Heart left ventricle (tissue), 16 donors: Measurements from ENCODE around the gene TPM3. TPM values are rescaled to one million over a fixed set of nuclear protein-coding genes. Genes with fewer than 3 reads are reported as not detected.
"Not testable (repeated sequence)": the region's sequence is repeated elsewhere in the genome, so short reads cannot be mapped to it uniquely, and the experiment has no call there.

Experiments used
- ATAC-seq, 4 donors: fragments of 200-7000 bp; cut with Tn5 transposase; one replicate each; pipeline ENCODE4 v1.9.1; 2020 to 2022; ENCODE audit warnings: moderate library complexity in 4 of 4, mild to moderate bottlenecking in 3 of 4, moderate number of reproducible peaks in 1 of 4
- DNase-seq, 5 donors: peaks; one replicate each; pipeline ENCODE4 v3.0.0-alpha.2; 2020
- H3K27ac ChIP-seq, 12 donors: fragments of 200-600 bp; sonication (generic) in 4 of 12; one replicate each; pipeline versions ENCODE4 v1.5.0 to v1.8.0; 2016 to 2022; ENCODE audit warnings: mild to moderate bottlenecking in 2 of 12
- H3K27me3 ChIP-seq, 9 donors: fragments of 200-600 bp; sonication (generic) in 2 of 9; one replicate each; pipeline versions ENCODE4 v1.5.1 to v1.8.0; 2016 to 2022; ENCODE audit warnings: mild to moderate bottlenecking in 3 of 9
- H3K36me3 ChIP-seq, 9 donors: fragments of 200-600 bp; sonication (generic) in 2 of 9; one replicate each; pipeline versions ENCODE4 v1.5.0 to v1.8.0; 2018 to 2022; ENCODE audit warnings: mild to moderate bottlenecking in 2 of 9
- H3K4me1 ChIP-seq, 12 donors: fragments of 200-600 bp; sonication (generic) in 4 of 12; one replicate each; pipeline versions ENCODE4 v1.5.0 to v1.8.0; 2016 to 2022; ENCODE audit warnings: mild to moderate bottlenecking in 3 of 12
- H3K4me3 ChIP-seq, 12 donors: fragments of 200-600 bp; sonication (generic) in 4 of 12; one replicate each; pipeline versions ENCODE4 v1.5.0 to v1.8.0; 2017 to 2022; ENCODE audit warnings: mild to moderate bottlenecking in 9 of 12, moderate library complexity in 4 of 12
- H3K9me3 ChIP-seq, 12 donors: fragments of 200-600 bp; sonication (generic) in 4 of 12; one replicate each; pipeline versions ENCODE4 v1.5.0 to v1.8.0; 2016 to 2022; ENCODE audit warnings: mild to moderate bottlenecking in 1 of 12
- CTCF ChIP-seq, 12 donors: fragments of 200-600 bp; sonication (generic) in 4 of 12; IDR thresholded peaks; one replicate each; pipeline versions ENCODE4 v1.5.0 to v1.8.0; 2018 to 2022; ENCODE audit warnings: antibody characterized with exemption in 12 of 12, mild to moderate bottlenecking in 5 of 12
- POLR2A ChIP-seq, 2 donors: fragments of 450-650 bp; IDR thresholded peaks; one replicate each; pipeline ENCODE4 v1.6.1; 2017; ENCODE audit warnings: antibody characterized with exemption in 2 of 2, mild to moderate bottlenecking in 2 of 2, moderate library complexity in 2 of 2
- WGBS, 4 donors: extraction: QIAGEN DNeasy Blood & Tissue Kit in 2 of 4; methylation state at CpG; one replicate each; pipeline versions ENCODE4 v1.1.5 to v1.1.7; 2013 to 2018; 5-methylcytosine and 5-hydroxymethylcytosine counted together
- intact Hi-C, 10 donors: fragments of 100-400 bp; cut with DNase I; formaldehyde crosslinking; loops; one replicate each; pipeline versions ENCODE4 v1.11.1 to v1.14.2; 2022
- polyA plus RNA-seq, 2 donors: library from polyadenylated mRNA; stranded (reverse); fragments of 200-250 nt; gene quantifications; one replicate each; pipeline ENCODE4 v1.2.3, GENCODE V29; 2013
- total RNA-seq, 9 donors: library from RNA; depleted of rRNA in 2 of 9; stranded (reverse); fragments of >200 nt in 2 of 9; fragmentation: NEBNext Ultra II Directional in 3 of 9; extraction: Animal tissue kit (Norgen Biotek cat#: 25700) in 3 of 9; gene quantifications; one replicate each; pipeline versions ENCODE4 v1.1.0 to v1.2.4, GENCODE V29; 2016 to 2023
- donor health status: ischemic (EF 13 %, LVEDD 7.1; RV severe dilation, severe dysfunction).
- donor health status: healthy with polysubstance abuse.
- donor health status: DM: no; HTN: yes; CAD: no.
- donor health status: DM: no; HTN: no; CAD: no.
- donor health status: ischemic (EF 25% LVEDD 6.9; RV normal size, moderate dysfunction).
- donor health status: ischemic (EF 25% LVEDD 5.7; RV mildly dilated, moderate dysfunction).
- donor health status: healthy.
- donor health status: DM: yes; HTN: yes; CAD: no.
- donor health status: ischemic (EF 35%, LVEDD 5.7; RV mildly dilated, moderate dysfunction).
- donor health status: nonischemic (EF 11% LVEDD 7.7; RV severe dilation, severe dysfunction).
- donor health status: DM: yes; HTN: yes; CAD: no.
- donor health status: PGD.
- donor health status: ischemic (EF 29% LVEDD 5.4; RV normal size, mild dysfunction).
- donor health status: nonischemic (EF 23%, LVEDD 6.1; RV moderate dilation, normal function).

The TPM3 gene
- total and polyA plus RNA-seq, 11 donors: 76.5 to 259 (median 120) TPM

- no peak overlapping the region for H3K4me3 ChIP-seq
- peaks cover 2 to 100% (median 95%) of the 10 kb centered on the region in 9 donors for H3K36me3 ChIP-seq
- intact Hi-C loops: no loop called here
- H3K27me3 ChIP-seq: no peaks in the 10 kb centered on the region
- ATAC-seq (no peak), DNase-seq (no peak)
- H3K27ac ChIP-seq: no peak overlapping the region
- no peaks in the 10 kb centered on the region for H3K9me3 ChIP-seq
- WGBS, 4 donors: 93 to 95% (median 94%) methylated on average over 6 of the region's 6 CpGs
- TF ChIP-seq CTCF (IDR thresholded peaks at IDR 0.05) (no peak), POLR2A (IDR thresholded peaks at IDR 0.05) (no peak)
- H3K4me1 ChIP-seq: peaks cover 0 to 2% (median 0%) of the 10 kb centered on the region in 12 donors
These were observed 46.1 kb upstream of the TPM3 start for GRCh38 chr1:154237880-154238506.

GRCh38 chr1:154237435-154237834, 45.5 kb upstream of the TPM3 start:
- DNase-seq: no peak
- WGBS, 4 donors: 90 to 97% (median 95%) methylated on average over 2 of the region's 2 CpGs
- Histone ChIP-seq H3K4me3 (no peak overlapping the region), H3K27ac (no peak overlapping the region), H3K27me3 (no peaks in the 10 kb centered on the region), H3K36me3 (peaks cover 2 to 100% (median 95%) of the 10 kb centered on the region in 9 donors), H3K9me3 (no peaks in the 10 kb centered on the region), H3K4me1 (peaks cover 0 to 2% (median 0%) of the 10 kb centered on the region in 12 donors)
- no peak for TF ChIP-seq POLR2A (IDR thresholded peaks at IDR 0.05)
- TF ChIP-seq CTCF (IDR thresholded peaks at IDR 0.05): no peak
- intact Hi-C loops: no loop called here
- ATAC-seq: no peak

GRCh38 chr1:154236855-154237254, 45.0 kb upstream of the TPM3 start:
- no peak overlapping the region for H3K4me3 ChIP-seq
- 87 to 94% (median 90%) methylated on average over 4 of the region's 4 CpGs for WGBS, 4 donors
- TF ChIP-seq CTCF (IDR thresholded peaks at IDR 0.05): no peak
- TF ChIP-seq POLR2A (IDR thresholded peaks at IDR 0.05): no peak
- no peak for ATAC-seq
- H3K9me3 ChIP-seq: no peaks in the 10 kb centered on the region
- H3K4me1 ChIP-seq: peaks cover 0 to 2% (median 0%) of the 10 kb centered on the region in 12 donors
- H3K36me3 ChIP-seq: peaks cover 2 to 100% (median 95%) of the 10 kb centered on the region in 9 donors
- H3K27me3 ChIP-seq: no peaks in the 10 kb centered on the region
- H3K27ac ChIP-seq: no peak overlapping the region
- intact Hi-C loops: no loop called here
- no peak for DNase-seq

- H3K36me3 ChIP-seq: peaks cover 6 to 100% (median 98%) of the 10 kb centered on the region in 9 donors
- 95 to 97% (median 96%) methylated on average over 12 of the region's 12 CpGs for WGBS, 4 donors
- not testable (repeated sequence) for H3K9me3 ChIP-seq, DNase-seq, ATAC-seq, H3K4me3 ChIP-seq, H3K27ac ChIP-seq, H3K4me1 ChIP-seq, H3K27me3 ChIP-seq
- intact Hi-C loops: loop anchor here in 1 of 10 donors (5.0 kb wide), 1 partner anchor 39 kb away; the partner anchor contains the start of gene HAX1
These were observed 41.2 kb upstream of the TPM3 start for GRCh38 chr1:154233127-154233526.

GRCh38 chr1:154231112-154231511, 39.2 kb upstream of the TPM3 start:
- 96 to 100% (median 97%) methylated on average over 3 of the region's 3 CpGs for WGBS, 4 donors
- intact Hi-C loops: loop anchor here in 1 of 10 donors (5.0 kb wide), 1 partner anchor 41 kb away; the partner anchor contains the start of gene HAX1

More at GRCh38 chr1:154231112-154231511, 39.2 kb upstream of the TPM3 start:
- not testable (repeated sequence) for H3K27ac ChIP-seq, H3K4me1 ChIP-seq, H3K27me3 ChIP-seq, DNase-seq, ATAC-seq, H3K9me3 ChIP-seq, H3K4me3 ChIP-seq
- H3K36me3 ChIP-seq: peaks cover 6 to 100% (median 98%) of the 10 kb centered on the region in 9 donors
